A549 treated with DMSO at 1 μM for 4 hours (cell line): ENCODE data around the gene PCDHGA1. TPM values are rescaled to one million over a fixed set of nuclear protein-coding genes. Genes with fewer than 3 reads are reported as not detected.

Experiments used
- total RNA-seq: library from RNA; stranded (reverse); fragments of 200-300 nt; extraction: Qiagen RNA extraction; gene quantifications from 5 replicates; pipeline ENCODE4 v1.2.3, GENCODE V29; 2022; ENCODE audit warnings: low read depth

PCDHGA1 gene
- total RNA-seq: 0.37 to 0.48 TPM (median 0.40 TPM) in 5 replicates

DNA sequence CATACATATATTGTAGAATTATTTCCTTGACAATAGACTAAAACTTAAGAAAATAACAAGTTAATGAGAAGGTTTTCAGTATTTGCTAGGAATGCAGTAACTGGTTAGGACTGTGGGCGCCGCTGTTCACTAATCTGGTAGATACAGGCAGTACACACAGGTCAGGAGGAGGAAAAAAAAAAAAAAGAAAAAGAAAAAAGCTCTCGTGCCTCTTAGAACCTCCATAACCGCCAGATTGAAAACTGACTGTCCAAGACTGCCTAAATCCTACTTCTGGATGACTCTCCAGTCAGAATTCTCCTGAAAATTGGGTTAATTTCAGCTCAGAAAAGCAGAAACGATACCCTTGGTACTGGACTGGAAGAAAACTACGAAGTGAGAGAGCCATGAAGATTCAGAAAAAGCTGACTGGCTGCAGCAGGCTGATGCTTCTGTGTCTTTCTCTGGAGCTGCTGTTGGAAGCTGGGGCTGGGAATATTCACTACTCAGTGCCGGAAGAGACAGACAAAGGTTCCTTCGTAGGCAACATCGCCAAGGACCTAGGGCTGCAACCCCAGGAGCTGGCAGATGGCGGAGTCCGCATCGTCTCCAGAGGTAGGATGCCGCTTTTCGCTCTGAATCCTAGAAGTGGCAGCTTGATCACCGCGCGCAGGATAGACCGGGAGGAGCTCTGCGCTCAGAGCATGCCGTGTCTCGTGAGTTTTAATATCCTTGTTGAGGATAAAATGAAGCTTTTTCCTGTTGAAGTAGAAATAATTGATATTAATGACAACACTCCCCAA lies at the start of gene PCDHGA1:
Gene PCDHGA1 (plus strand): TSS at position 216 of the 782 bp plus-strand sequence.

DNA sequence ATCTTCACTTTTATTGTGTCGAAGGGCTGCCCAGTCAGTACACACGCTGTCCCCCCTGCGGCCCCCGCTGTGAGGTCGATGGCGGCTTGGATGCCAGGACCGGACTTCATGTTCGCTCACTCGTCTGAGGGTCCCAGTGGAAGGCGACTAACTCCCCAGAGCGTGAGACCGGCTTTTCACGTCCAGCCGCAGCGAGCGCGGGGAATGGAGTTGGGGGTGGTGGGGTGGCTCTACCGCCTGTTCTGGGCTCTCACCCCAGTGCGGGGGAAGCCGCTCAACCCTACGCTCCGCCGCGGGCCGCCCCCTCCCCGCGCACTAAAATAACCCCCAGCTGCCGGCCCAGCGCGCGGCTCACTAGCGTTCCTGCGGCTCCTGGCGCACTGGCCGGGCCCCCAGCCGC lies 26.6 kb upstream of the PCDHGA1 start, which contains the start of gene SLC25A2:
Gene SLC25A2 (minus strand): TSS at position 294 of the 400 bp plus-strand sequence. CDS start 184 bp downstream, at position 110.

DNA sequence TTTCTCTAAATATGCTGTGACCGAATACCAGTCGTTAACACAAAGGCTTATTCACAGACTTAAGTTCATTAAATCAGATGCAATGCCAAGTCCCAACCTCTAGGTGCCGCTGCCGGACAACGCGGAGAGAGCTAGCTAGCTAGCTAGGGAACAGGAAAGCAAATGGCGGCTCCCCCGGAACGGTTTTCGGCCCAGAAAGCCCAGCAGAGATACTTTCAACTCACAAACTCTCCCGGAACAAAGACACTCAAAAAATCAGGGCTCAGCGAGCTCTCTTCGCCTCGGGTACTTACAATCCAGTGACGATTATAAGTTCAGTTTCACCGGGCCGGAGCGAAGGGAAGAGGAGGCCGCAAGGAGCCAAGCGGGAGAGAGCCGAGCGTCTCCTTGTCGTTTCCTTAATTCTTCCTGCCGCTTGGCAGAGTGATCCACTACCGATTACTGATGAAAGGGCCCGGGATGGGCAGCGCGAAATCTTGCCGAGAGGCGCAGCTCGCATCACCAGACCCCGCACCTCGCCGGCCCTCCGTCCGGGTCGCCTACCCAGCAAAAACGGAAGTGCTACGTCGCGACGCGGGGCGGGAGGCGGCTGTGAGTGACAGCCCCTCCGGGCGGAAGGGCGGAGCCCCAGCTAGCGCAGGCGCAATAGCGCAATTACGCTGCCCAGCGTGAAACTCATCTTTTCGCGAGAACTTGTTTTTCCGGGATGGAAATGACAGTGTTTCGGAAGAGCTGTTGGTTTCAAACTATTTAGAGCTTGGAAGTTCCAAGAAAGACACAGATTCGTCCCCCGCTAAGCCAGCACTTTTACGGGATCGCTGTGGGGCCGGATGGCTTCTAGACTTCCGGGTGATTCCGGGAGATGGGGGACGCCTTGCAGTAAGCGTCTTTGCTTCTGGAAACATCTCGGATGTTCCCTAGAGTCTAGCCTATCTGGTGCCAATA lies 9.8 kb upstream of the PCDHGA1 start, which contains the start of gene TAF7:
Gene TAF7 (minus strand): TSS at position 560 of the 945 bp plus-strand sequence. CDS start 740 bp downstream, outside the sequence.

DNA sequence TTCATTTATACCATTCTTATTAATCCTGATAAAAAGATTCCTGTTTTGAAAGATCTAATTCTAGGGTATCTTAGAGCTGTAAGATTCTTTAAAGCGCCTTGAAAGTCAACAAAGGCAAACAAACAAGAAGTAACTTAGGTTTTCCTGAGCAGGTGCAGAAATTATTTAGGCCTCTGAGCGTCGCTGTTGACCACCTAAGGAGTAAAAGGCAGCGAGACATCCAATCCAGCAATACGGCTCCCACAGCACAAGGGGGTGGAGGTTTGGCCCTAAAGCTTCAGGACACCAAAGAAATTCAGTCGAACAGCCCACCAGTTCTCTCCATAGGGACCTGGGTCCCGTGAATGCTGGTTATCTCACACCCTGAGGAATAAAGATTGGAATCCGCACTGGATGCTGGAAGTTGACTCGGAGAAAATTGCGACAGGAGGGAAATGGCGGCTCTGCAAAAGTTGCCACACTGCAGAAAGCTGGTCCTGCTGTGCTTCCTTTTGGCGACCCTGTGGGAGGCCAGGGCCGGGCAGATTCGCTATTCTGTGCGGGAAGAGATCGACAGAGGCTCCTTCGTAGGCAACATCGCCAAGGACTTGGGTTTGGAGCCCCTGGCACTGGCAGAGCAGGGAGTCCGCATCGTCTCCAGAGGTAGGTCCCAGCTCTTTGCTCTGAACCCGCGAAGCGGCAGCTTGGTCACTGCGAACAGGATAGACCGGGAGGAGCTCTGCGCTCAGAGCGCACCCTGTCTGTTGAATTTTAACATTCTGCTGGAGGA lies 8.4 kb downstream of the PCDHGA1 start, which contains the start of gene PCDHGA2:
Gene PCDHGA2 (plus strand): TSS at position 223 of the 769 bp plus-strand sequence.

DNA sequence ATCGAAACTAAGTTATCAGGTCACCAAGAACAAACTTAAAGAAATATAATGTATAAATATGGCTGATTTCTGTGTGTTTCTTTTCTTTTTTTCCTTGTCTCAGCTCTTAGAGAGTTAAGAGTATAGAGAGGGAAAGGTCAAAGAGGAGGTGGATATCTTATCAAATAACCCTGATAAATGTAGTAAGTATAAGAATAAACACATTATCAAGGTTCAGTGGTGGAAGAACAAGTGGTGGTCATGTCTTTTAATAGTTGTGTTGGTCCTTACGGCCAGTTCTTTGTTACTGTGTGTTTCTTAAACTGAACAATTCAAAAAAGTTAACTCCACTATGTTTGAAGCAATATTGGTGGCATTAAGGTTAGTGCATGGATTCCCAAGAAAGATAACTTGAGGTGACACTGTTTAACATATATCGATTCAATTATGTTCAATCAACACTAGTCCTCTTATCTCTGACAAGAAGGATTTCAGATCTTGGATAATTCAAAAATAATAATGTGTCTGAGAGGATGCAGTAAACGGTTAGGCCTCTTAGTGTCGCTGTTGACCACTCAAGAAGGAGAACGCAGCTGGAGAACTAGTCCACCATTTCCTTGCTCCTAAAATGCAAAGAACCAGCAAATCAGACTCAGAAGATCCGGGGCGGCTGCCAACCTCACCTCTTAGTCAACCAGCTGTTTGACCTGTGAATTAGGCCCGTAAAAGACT lies 13.1 kb downstream of the PCDHGA1 start, which contains the start of gene PCDHGA3:
Gene PCDHGA3 (plus strand): TSS at position 588 of the 711 bp plus-strand sequence. CDS start 205 bp downstream, outside the sequence.

DNA sequence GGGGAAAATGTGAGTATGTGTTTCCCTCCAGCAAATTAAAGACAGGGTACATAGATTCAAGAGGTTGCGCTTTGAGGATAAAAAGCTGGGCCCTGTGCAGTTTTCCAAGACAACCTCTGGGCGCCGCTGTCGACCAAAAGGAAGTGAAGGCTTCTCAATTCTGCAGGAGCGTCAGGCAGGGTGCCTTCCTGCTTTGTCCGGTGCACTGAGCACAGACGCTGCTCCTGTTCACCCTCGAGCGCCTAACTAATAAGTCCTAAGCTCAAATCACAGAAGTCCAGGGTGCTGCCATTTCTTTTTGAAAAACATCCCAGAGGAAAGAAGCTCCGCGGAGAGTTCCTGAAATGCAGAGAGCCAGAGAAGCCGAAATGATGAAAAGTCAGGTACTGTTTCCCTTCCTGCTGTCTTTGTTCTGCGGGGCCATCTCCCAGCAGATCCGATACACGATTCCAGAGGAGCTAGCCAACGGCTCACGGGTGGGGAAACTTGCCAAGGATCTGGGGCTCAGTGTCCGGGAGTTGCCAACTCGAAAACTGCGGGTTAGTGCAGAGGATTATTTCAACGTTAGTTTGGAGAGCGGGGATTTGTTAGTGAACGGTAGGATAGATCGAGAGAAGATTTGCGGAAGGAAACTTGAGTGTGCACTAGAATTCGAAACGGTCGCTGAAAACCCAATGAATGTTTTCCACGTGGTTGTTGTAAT lies 19.8 kb downstream of the PCDHGA1 start, which contains the start of gene PCDHGB1:
Gene PCDHGB1 (plus strand): TSS at position 183 of the 703 bp plus-strand sequence. CDS start 162 bp downstream, at position 345.

DNA sequence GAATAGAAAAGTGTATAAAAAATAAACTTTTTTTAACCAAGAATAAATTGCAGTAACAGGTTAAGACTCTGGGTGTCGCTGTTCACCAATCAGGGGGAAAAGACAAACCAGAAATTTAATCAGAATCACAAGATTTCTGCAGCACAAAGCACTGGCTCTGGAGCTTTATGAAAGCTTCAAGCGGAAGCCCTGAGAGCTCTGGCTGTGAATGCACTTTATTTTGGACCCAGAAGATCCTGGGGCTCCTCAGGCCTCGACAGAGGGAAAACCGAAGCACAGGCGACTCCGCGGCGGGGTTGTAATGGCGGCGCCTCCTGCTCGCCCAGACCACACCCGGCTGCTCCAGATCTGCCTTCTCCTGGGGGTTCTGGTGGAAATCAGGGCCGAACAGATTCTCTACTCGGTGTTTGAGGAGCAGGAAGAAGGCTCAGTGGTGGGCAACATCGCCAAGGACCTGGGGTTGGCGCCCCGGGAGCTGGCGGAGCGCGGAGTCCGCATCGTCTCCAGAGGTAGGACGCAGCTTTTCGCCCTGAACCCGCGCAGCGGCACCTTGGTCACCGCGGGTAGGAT lies 24.7 kb downstream of the PCDHGA1 start, which contains the start of gene PCDHGA4:
Gene PCDHGA4 (plus strand): TSS at position 122 of the 570 bp plus-strand sequence. CDS start 87 bp downstream, at position 209.

DNA sequence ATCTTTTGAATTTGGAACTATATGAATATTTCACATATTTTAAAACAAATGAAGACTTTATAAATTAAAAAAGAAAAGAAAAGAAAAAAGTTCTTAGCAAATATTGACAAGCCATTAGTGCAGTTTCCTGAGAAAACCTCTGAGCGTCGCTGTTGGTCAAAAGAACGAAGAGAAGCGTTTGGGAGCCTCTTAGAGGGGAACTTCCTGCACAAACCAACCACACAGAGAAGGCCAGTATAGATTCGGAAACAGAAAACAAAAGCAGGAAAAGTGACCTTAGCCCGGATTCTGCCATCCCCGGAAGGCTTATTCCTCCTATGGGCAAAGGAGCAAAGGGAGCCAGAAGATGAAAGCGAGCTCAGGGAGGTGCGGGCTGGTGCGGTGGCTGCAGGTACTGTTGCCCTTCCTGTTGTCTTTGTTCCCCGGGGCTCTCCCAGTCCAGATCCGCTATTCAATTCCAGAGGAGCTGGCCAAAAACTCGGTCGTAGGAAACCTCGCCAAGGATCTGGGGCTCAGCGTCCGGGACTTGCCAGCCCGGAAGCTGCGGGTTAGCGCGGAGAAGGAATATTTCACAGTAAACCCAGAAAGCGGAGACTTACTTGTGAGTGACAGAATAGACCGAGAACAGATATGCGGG lies 29.6 kb downstream of the PCDHGA1 start, which contains the start of gene PCDHGB2:
Gene PCDHGB2 (plus strand): TSS at position 205 of the 637 bp plus-strand sequence. CDS start 142 bp downstream, at position 347.

DNA sequence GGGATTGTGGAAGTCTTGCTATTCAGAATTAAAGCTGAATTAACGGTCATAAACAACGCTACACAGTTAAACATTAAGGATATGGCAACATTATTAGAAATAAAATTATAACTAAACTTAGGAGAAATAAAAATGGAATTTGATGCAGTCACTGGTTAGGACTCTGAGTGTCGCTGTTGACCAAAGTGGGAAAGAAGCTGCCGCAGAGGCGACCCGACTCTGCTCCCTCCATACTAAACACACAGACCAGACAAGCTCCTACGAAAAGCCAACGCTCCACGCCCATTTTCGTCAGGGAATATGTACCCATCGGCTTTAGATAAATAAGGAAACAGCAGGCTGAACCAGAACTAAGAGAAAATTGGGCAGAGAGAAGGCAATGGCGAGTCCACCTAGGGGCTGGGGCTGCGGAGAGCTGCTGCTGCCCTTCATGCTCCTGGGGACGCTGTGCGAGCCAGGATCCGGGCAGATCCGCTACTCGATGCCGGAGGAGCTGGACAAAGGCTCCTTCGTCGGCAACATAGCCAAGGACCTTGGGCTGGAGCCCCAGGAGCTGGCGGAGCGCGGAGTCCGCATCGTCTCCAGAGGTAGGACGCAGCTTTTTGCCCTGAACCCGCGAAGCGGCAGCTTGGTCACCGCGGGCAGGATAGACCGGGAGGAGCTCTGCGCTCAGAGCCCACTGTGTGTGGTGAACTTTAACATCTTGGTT lies 33.8 kb downstream of the PCDHGA1 start, which contains the start of gene PCDHGA5:
Gene PCDHGA5 (plus strand): TSS at position 211 of the 709 bp plus-strand sequence. CDS start 169 bp downstream, at position 380.

DNA sequence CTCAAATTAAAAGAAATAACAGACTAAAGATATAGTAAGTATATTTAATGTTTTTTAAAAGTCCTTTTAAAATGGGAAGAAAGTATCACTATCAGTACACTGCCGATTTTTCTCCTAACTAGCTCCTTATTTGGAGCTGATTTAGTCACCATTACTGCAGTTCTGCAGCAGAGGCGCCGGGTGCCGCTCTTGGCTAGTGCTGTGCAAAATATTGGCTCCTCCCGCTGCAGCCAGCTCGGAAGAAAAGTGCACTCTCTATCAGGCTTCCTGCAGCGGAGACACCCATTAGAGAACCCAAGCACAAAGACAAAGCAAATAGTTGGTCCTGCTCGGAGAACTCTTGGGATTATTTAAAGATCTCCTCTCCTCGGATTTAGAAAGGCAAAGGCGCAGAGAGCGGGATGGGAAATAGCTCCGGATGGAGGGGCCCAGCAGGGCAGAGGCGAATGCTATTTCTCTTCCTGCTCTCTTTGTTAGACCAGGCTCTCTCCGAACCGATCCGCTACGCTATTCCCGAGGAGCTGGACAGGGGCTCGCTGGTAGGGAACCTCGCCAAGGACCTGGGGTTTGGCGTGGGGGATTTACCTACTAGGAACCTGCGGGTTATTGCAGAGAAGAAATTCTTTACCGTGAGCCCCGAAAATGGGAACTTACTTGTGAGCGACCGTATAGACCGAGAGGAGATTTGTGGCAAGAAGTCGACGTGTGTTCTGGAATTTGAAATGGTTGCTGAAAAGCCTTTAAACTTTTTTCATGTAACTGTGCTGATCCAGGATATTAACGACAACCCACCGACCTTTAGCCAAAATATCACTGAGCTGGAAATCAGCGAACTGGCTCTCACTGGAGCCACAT lies 39.9 kb downstream of the PCDHGA1 start, which contains the start of gene PCDHGB3:
Gene PCDHGB3 (plus strand): TSS at position 249 of the 855 bp plus-strand sequence. CDS start 153 bp downstream, at position 402.

DNA sequence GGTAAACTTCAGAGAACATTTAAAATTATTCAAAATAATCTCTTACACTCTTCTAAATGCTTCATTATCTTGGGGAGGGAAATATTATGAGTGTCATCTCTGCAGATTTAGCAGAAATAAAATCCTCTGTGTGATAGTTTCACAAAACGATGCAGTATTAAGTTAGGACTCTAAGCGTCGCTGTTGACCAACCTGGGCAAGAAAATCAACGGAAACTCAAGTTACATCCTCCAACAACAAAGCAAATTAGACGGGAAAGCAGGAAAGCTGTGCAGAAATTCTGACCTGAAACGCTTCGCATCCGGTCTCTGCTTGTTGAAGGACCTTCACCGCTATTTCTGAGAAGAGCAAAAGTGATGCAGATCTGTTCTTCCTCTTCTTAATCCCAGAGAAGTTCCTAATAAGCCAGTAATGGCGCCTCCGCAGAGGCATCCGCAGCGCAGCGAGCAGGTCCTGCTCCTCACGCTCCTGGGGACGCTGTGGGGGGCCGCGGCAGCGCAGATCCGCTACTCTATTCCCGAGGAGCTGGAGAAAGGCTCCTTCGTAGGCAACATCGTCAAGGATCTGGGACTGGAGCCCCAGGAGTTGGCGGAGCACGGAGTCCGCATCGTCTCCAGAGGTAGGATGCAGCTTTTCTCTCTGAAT lies 43.5 kb downstream of the PCDHGA1 start, which contains the start of gene PCDHGA6:
Gene PCDHGA6 (plus strand): TSS at position 219 of the 645 bp plus-strand sequence. CDS start 193 bp downstream, at position 412.

DNA sequence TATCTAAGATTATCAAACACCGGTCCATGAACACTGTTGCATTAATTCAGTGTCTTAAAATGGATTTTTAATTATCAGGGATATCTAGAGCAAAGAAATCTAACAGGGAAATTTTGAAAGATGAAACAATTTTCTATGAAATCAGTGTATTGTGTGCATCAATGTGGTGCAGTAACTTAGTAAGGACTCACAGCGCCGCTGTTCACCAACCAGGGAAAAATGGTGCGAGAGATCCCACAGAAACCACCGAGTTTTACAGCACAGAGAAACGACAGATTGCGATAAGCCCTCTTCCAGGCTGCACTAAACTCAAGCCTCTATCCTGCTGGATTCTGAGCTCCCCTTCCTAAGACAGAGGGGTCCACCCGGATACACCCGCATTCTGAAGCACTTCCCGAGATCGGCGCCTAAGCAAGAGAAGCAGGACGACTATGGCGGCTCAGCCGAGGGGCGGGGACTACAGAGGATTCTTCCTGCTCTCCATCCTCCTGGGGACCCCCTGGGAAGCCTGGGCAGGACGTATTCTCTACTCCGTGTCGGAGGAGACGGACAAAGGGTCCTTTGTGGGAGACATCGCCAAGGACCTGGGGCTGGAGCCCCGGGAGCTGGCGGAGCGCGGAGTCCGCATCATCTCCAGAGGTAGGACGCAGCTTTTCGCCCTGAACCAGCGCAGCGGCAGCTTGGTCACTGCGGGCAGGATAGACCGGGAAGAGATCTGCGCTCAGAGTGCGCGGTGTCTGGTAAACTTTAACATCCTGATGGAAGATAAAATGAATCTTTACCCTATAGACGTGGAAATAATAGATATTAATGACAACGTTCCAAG lies 52.4 kb downstream of the PCDHGA1 start, which contains the start of gene PCDHGA7:
Gene PCDHGA7 (plus strand): TSS at position 274 of the 826 bp plus-strand sequence. CDS start 158 bp downstream, at position 432.

DNA sequence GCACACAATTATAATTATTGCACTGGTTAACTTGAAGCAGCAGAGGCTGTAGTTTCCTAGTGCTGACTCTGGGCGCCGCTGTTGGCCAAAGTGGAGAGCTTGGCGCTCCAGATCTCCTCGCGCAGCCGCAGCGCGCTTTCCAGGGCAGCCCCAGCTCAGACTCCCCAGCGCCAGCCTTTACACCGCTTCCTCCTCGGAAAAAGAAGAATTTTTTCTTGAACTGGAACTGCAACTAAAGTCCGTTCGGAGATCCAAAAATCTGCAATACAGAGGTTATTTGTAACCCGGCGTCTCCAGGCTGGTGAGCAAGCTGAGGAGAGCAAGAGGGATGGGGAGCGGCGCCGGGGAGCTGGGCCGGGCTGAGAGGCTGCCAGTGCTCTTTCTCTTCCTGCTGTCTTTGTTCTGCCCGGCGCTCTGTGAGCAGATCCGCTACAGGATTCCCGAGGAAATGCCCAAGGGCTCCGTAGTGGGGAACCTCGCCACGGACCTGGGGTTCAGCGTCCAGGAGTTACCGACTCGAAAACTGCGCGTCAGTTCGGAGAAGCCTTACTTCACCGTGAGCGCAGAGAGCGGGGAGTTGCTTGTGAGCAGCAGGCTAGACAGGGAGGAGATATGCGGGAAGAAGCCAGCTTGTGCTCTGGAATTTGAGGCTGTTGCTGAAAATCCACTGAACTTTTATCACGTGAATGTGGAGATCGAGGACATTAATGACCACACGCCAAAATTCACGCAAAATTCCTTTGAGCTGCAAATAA lies 57.4 kb downstream of the PCDHGA1 start, which contains the start of gene PCDHGB4:
Gene PCDHGB4 (plus strand): TSS at position 142 of the 755 bp plus-strand sequence. CDS start 187 bp downstream, at position 329.

DNA sequence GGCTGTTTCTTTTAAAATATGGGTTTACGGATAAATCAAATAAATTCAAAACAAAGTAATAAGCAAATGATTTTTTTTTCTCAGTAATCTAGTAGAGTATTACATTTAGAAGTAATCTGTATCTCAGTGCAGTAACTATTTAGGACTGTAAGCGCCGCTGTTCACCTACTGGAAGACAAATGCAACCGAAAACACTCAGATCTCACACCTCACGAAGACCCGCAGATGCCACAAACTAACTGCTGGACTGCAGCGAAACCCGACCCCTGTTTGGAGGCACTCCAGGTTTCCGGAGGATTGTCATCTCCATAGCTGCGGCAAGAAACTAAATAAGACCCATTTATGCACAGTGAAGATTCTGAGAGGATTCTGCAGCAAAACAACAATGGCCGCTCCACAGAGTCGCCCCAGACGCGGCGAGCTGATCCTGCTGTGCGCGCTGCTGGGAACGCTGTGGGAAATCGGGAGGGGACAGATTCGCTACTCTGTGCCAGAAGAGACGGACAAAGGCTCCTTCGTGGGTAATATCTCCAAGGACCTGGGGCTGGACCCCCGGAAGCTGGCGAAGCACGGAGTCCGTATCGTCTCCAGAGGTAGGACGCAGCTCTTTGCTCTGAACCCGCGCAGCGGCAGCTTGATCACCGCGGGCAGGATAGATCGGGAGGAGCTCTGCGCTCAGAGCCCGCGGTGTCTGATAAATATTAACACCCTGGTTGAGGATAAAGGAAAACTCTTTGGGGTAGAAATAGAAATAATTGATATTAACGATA lies 62.3 kb downstream of the PCDHGA1 start, which contains the start of gene PCDHGA8:
Gene PCDHGA8 (plus strand): TSS at position 205 of the 770 bp plus-strand sequence. CDS start 181 bp downstream, at position 386.

